WTC11 (cell line): Measurements from ENCODE around the gene TFCP2. TPM values are rescaled to one million over a fixed set of nuclear protein-coding genes. Genes with fewer than 3 reads are reported as not detected.

Experiments
- ATAC-seq: fragments of 200-7000 bp; cut with Tn5 transposase; 2 replicates; pipeline ENCODE4 v1.10.0; 2021; ENCODE audit warnings: mild to moderate bottlenecking, moderate library complexity
- CTCF ChIA-PET: fragments of 300-600 bp; sonication (Branson Sonifier 250); formaldehyde crosslinking; loops from one replicate; lab custom pipeline; 2021; ENCODE audit warnings: antibody characterized with exemption; lab: Charles Lee
- POLR2A ChIA-PET: fragments of 350-600 bp; sonication (Branson Sonifier 250); formaldehyde crosslinking; loops from one replicate; lab custom pipeline; 2021; ENCODE audit warnings: antibody characterized with exemption; lab: Charles Lee
- DNase-seq: peaks from one replicate; pipeline ENCODE4 v3.0.0; 2021; ENCODE audit warnings: low spot score
- H3K27ac Mint-ChIP-seq: 2 replicates; pipeline ENCODE4 v1.8.0; 2021; ENCODE audit warnings: mixed read lengths
- H3K27me3 Mint-ChIP-seq: 2 replicates; pipeline ENCODE4 v1.8.0; 2021; ENCODE audit warnings: low read depth, mild to moderate bottlenecking, moderate library complexity, mixed read lengths
- H3K36me3 Mint-ChIP-seq: 2 replicates; pipeline ENCODE4 v1.8.0; 2021; ENCODE audit warnings: mixed read lengths
- H3K4me1 Mint-ChIP-seq: 2 replicates; pipeline ENCODE4 v1.8.0; 2022; ENCODE audit warnings: mixed read lengths
- H3K4me3 Mint-ChIP-seq: 2 replicates; pipeline ENCODE4 v1.8.0; 2021; ENCODE audit warnings: mild to moderate bottlenecking, moderate library complexity, mixed read lengths
- H3K9me3 Mint-ChIP-seq: 2 replicates; pipeline ENCODE4 v1.8.0; 2021; ENCODE audit warnings: mixed read lengths
- ELF4 ChIP-seq: sonication (generic); formaldehyde crosslinking; IDR thresholded peaks from 2 replicates; pipeline ENCODE4 v1.8.1; 2022; ENCODE audit warnings: low read depth, mild to moderate bottlenecking, moderate library complexity, missing genetic modification reagents
- GTF2I ChIP-seq: fragments of 250-450 bp; sonication (Bioruptor Pico); conservative IDR thresholded peaks from 2 replicates; pipeline ENCODE4 v1.4.0; 2021; ENCODE audit warnings: mild to moderate bottlenecking
- JUN ChIP-seq: sonication (generic); formaldehyde crosslinking; IDR thresholded peaks from 2 replicates; pipeline ENCODE4 v1.8.0; 2023; ENCODE audit warnings: mild to moderate bottlenecking, missing genetic modification reagents
- NFATC4 ChIP-seq: fragments of 250-450 bp; sonication (Bioruptor Pico); IDR thresholded peaks from 2 replicates; pipeline ENCODE4 v1.9.0; 2021; ENCODE audit warnings: mild to moderate bottlenecking
- NFE2L1 ChIP-seq: sonication (generic); formaldehyde crosslinking; IDR thresholded peaks from 2 replicates; pipeline ENCODE4 v1.8.1; 2023; ENCODE audit warnings: missing genetic modification reagents
- NFYB ChIP-seq: sonication (generic); formaldehyde crosslinking; conservative IDR thresholded peaks from 2 replicates; pipeline ENCODE4 v1.8.0; 2022; ENCODE audit warnings: low read depth, missing genetic modification reagents
- NR1H2 ChIP-seq: sonication (generic); formaldehyde crosslinking; IDR thresholded peaks from 2 replicates; pipeline ENCODE4 v1.9.0; 2021; ENCODE audit warnings: mild to moderate bottlenecking, moderate library complexity, missing genetic modification reagents
- NR2C2 ChIP-seq: sonication (generic); formaldehyde crosslinking; IDR thresholded peaks from 2 replicates; pipeline ENCODE4 v1.8.0; 2022; ENCODE audit warnings: mild to moderate bottlenecking, missing genetic modification reagents
- OVOL2 ChIP-seq: fragments of 250-450 bp; sonication (Bioruptor Pico); IDR thresholded peaks from 2 replicates; pipeline ENCODE4 v1.9.0; 2021; ENCODE audit warnings: mild to moderate bottlenecking, borderline replicate concordance
- RELA ChIP-seq: sonication (generic); formaldehyde crosslinking; IDR thresholded peaks from 2 replicates; pipeline ENCODE4 v1.8.1; 2022; ENCODE audit warnings: missing genetic modification reagents, mild to moderate bottlenecking, borderline replicate concordance
- SMAD4 ChIP-seq: sonication (generic); formaldehyde crosslinking; IDR thresholded peaks from 2 replicates; pipeline ENCODE4 v1.8.0; 2022; ENCODE audit warnings: mild to moderate bottlenecking, missing genetic modification reagents
- TCF7 ChIP-seq: sonication (generic); formaldehyde crosslinking; IDR thresholded peaks from 2 replicates; pipeline ENCODE4 v1.8.0; 2022; ENCODE audit warnings: mild to moderate bottlenecking, low read depth, missing genetic modification reagents, moderate library complexity
- TEAD1 ChIP-seq: sonication (generic); formaldehyde crosslinking; IDR thresholded peaks from 2 replicates; pipeline ENCODE4 v1.8.0; 2022; ENCODE audit warnings: mild to moderate bottlenecking, missing genetic modification reagents
- ZBTB21 ChIP-seq: sonication (generic); formaldehyde crosslinking; IDR thresholded peaks from 2 replicates; pipeline ENCODE4 v1.8.1; 2023; ENCODE audit warnings: mild to moderate bottlenecking, missing genetic modification reagents, borderline replicate concordance
- ZNF121 ChIP-seq: sonication (generic); formaldehyde crosslinking; IDR thresholded peaks from 2 replicates; pipeline ENCODE4 v1.8.0; 2023; ENCODE audit warnings: missing genetic modification reagents
- ZNF232 ChIP-seq: sonication (generic); formaldehyde crosslinking; IDR thresholded peaks from 2 replicates; pipeline ENCODE4 v1.8.0; 2022; ENCODE audit warnings: mild to moderate bottlenecking, missing genetic modification reagents
- ZNF416 ChIP-seq: fragments of 250-450 bp; sonication (Bioruptor Pico); IDR thresholded peaks from 2 replicates; pipeline ENCODE4 v1.9.0; 2021; ENCODE audit warnings: mild to moderate bottlenecking, inconsistent platforms
- total RNA-seq: library from RNA; stranded (reverse); gene quantifications from 3 replicates; pipeline ENCODE4 v1.2.3, GENCODE V29; 2021
- TF ChIP-seq, protein P1 (sequence below): sonication (generic); formaldehyde crosslinking; IDR thresholded peaks from 2 replicates; pipeline ENCODE4 v1.8.0; 2023; ENCODE audit warnings: missing genetic modification reagents
- TF ChIP-seq, protein P2 (sequence below): sonication (generic); formaldehyde crosslinking; IDR thresholded peaks from 2 replicates; pipeline ENCODE4 v1.8.0; 2022; ENCODE audit warnings: missing genetic modification reagents
- TF ChIP-seq, protein P3 (sequence below): sonication (generic); formaldehyde crosslinking; conservative IDR thresholded peaks from 2 replicates; pipeline ENCODE4 v1.8.1; 2022; ENCODE audit warnings: mild to moderate bottlenecking, missing genetic modification reagents
- TF ChIP-seq, protein P4 (sequence below): sonication (generic); formaldehyde crosslinking; conservative IDR thresholded peaks from 2 replicates; pipeline ENCODE4 v1.8.1; 2023; ENCODE audit warnings: mild to moderate bottlenecking, low read depth, missing genetic modification reagents, moderate library complexity
- TF ChIP-seq, protein P5 (sequence below): sonication (generic); formaldehyde crosslinking; IDR thresholded peaks from 2 replicates; pipeline ENCODE4 v1.8.0; 2022; ENCODE audit warnings: mild to moderate bottlenecking, missing genetic modification reagents

Gene TFCP2
- total RNA-seq, 1 experiment from 2014 or later, result 35.4 TPM

DNA sequence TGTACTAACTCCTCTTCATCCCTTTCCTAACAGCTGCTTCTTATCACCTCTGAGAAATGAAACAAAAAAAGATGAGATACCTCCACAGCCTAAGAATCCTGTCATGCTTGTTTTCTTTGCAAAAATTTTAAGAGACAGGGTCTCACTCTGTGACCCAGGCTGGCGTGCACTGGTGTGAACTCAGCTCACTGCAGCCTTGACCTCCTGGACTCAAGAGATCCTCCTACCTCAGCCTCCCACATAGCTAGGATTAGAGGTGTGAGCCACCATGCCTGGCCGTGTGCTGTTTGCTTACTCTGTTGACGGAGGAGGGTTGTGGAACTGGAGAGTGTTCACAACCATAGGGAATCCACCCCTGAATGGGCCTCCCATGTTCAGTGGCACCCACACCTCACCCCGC is 105.7 kb downstream of the TFCP2 start (continued):
- TF ChIP-seq, protein P1, sequence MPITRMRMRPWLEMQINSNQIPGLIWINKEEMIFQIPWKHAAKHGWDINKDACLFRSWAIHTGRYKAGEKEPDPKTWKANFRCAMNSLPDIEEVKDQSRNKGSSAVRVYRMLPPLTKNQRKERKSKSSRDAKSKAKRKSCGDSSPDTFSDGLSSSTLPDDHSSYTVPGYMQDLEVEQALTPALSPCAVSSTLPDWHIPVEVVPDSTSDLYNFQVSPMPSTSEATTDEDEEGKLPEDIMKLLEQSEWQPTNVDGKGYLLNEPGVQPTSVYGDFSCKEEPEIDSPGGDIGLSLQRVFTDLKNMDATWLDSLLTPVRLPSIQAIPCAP (CRISPR knock-in tag), result no peak
- TF ChIP-seq, protein P2, sequence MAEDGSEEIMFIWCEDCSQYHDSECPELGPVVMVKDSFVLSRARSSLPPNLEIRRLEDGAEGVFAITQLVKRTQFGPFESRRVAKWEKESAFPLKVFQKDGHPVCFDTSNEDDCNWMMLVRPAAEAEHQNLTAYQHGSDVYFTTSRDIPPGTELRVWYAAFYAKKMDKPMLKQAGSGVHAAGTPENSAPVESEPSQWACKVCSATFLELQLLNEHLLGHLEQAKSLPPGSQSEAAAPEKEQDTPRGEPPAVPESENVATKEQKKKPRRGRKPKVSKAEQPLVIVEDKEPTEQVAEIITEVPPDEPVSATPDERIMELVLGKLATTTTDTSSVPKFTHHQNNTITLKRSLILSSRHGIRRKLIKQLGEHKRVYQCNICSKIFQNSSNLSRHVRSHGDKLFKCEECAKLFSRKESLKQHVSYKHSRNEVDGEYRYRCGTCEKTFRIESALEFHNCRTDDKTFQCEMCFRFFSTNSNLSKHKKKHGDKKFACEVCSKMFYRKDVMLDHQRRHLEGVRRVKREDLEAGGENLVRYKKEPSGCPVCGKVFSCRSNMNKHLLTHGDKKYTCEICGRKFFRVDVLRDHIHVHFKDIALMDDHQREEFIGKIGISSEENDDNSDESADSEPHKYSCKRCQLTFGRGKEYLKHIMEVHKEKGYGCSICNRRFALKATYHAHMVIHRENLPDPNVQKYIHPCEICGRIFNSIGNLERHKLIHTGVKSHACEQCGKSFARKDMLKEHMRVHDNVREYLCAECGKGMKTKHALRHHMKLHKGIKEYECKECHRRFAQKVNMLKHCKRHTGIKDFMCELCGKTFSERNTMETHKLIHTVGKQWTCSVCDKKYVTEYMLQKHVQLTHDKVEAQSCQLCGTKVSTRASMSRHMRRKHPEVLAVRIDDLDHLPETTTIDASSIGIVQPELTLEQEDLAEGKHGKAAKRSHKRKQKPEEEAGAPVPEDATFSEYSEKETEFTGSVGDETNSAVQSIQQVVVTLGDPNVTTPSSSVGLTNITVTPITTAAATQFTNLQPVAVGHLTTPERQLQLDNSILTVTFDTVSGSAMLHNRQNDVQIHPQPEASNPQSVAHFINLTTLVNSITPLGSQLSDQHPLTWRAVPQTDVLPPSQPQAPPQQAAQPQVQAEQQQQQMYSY (CRISPR knock-in tag), result no peak
- TF ChIP-seq JUN (CRISPR knock-in tag), result no peak
- no peak for TF ChIP-seq ELF4 (CRISPR knock-in tag)

DNA sequence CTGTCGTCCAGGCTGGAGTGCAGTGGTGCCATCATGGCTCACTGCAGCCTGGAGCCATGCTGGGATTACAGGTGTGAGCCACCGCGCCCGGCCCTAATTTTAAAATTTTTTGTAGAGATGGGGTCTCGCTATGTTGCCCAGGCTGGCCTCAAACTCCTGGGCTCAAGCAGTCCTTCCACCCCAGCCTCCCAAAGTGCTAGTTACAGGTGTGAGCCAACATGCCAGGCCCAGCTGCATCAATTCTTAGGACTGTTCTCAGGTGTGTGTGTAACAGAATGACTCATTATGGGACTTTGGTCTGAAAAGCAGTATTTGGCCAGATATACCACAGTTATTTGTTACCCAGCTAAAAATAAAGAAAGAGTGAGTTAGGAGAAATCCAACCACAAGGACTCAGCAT is 107.4 kb downstream of the TFCP2 start:
- ChIA-PET POLR2A (no interaction called here), CTCF (no interaction called here)
- no peak for TF ChIP-seq ZNF416 (CRISPR knock-in tag)
- TF ChIP-seq RELA (CRISPR knock-in tag), result no peak
- peak; percentile 36; the same call in 1 of the 2 replicates for TF ChIP-seq ZNF121 (CRISPR knock-in tag)
- TF ChIP-seq TEAD1 (CRISPR knock-in tag), result no peak
- no peak for TF ChIP-seq ELF4 (CRISPR knock-in tag)
- no peak for TF ChIP-seq NFATC4 (CRISPR knock-in tag)
- no peak overlapping the region for H3K27ac Mint-ChIP-seq
- no peaks in the 10 kb centered on the region for H3K27me3 Mint-ChIP-seq
- no peaks in the 10 kb centered on the region for H3K4me1 Mint-ChIP-seq
- H3K9me3 Mint-ChIP-seq, result no peaks in the 10 kb centered on the region
- H3K4me3 Mint-ChIP-seq, result no peak overlapping the region
- H3K36me3 Mint-ChIP-seq, result peaks cover 65% of the 10 kb centered on the region
- ATAC-seq (no peak), DNase-seq (no peak)

DNA sequence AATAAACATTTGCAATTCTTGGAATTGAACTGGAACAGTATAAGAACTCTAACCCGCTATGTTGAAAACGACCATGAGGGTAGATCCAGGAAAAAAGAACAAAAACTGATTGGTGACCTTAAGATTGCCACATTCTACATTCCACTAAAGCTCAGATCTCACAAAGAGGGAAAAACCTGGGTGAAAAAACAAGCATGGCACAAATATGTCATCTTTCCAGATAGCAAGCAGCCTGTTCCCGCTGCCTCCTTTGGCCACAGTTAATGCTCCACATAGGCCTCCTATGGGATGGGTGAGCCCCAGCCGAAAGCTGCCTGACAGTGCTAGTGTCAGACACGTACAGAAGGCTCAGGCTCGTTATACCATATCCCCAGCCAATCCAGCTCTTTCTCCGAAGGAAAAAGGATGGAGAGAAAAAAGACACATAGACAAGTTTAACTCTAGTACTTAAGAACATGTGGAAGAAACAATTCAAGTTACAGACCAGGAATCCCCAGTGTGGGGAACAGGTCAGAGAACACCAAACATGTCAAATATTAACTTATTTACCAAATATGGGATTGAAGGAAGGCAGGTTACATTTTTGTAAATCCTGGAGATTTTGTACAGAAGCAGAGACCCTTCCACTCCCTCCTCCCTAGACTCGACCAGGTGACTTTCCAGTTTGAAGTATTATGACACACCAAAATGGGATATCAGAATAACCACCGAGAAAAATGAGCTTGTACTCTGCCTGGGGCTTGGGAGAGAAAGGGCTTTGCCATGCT is 110.1 kb downstream of the TFCP2 start:
- no peak overlapping the region for H3K27ac Mint-ChIP-seq

More for the DNA sequence above, 110.1 kb downstream of the TFCP2 start:
- no peaks in the 10 kb centered on the region for H3K4me1 Mint-ChIP-seq
- no peak for TF ChIP-seq NFYB (CRISPR knock-in tag)
- no peak for TF ChIP-seq ZNF232 (CRISPR knock-in tag)
- no peak for TF ChIP-seq OVOL2
- TF ChIP-seq NFE2L1, result no peak
- TF ChIP-seq, protein P3, sequence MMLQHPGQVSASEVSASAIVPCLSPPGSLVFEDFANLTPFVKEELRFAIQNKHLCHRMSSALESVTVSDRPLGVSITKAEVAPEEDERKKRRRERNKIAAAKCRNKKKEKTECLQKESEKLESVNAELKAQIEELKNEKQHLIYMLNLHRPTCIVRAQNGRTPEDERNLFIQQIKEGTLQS (CRISPR knock-in tag), result no peak
- no peak for TF ChIP-seq GTF2I (CRISPR knock-in tag)
- TF ChIP-seq ZBTB21 (CRISPR knock-in tag), result no peak
- no peak for TF ChIP-seq ZNF121 (CRISPR knock-in tag)
- TF ChIP-seq NR1H2 (CRISPR knock-in tag), result no peak
- TF ChIP-seq, protein P4, sequence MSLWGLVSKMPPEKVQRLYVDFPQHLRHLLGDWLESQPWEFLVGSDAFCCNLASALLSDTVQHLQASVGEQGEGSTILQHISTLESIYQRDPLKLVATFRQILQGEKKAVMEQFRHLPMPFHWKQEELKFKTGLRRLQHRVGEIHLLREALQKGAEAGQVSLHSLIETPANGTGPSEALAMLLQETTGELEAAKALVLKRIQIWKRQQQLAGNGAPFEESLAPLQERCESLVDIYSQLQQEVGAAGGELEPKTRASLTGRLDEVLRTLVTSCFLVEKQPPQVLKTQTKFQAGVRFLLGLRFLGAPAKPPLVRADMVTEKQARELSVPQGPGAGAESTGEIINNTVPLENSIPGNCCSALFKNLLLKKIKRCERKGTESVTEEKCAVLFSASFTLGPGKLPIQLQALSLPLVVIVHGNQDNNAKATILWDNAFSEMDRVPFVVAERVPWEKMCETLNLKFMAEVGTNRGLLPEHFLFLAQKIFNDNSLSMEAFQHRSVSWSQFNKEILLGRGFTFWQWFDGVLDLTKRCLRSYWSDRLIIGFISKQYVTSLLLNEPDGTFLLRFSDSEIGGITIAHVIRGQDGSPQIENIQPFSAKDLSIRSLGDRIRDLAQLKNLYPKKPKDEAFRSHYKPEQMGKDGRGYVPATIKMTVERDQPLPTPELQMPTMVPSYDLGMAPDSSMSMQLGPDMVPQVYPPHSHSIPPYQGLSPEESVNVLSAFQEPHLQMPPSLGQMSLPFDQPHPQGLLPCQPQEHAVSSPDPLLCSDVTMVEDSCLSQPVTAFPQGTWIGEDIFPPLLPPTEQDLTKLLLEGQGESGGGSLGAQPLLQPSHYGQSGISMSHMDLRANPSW (CRISPR knock-in tag), result no peak
- TF ChIP-seq ELF4 (CRISPR knock-in tag), result no peak
- TF ChIP-seq NR2C2, result no peak
- no peak for TF ChIP-seq TCF7
- TF ChIP-seq, protein P5, sequence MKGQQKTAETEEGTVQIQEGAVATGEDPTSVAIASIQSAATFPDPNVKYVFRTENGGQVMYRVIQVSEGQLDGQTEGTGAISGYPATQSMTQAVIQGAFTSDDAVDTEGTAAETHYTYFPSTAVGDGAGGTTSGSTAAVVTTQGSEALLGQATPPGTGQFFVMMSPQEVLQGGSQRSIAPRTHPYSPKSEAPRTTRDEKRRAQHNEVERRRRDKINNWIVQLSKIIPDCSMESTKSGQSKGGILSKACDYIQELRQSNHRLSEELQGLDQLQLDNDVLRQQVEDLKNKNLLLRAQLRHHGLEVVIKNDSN, result no peak
- no peak for TF ChIP-seq SMAD4
- peaks cover 70% of the 10 kb centered on the region for H3K36me3 Mint-ChIP-seq
- CTCF ChIA-PET, result interaction anchor here (1.0 to 1.7 kb wide), 2 partner anchors 35 to 278 kb away, joined by 4 to 5 read pairs; no protein-coding TSS in a partner anchor
- DNase-seq (no peak), ATAC-seq (no peak)
- POLR2A ChIA-PET, result interaction anchor here (0.7 kb wide), 1 partner anchor 606 kb away, joined by 3 read pairs; no protein-coding TSS in a partner anchor
- no peak overlapping the region for H3K4me3 Mint-ChIP-seq
- H3K9me3 Mint-ChIP-seq, result no peaks in the 10 kb centered on the region
- H3K27me3 Mint-ChIP-seq, result no peaks in the 10 kb centered on the region
